Mucosa of rectum (tissue), 2 donors: ENCODE results near the gene KMT2C.
"Not testable (repeated sequence)": the region's sequence is repeated elsewhere in the genome, so short reads cannot be mapped to it uniquely, and the experiment has no call there.

Experiments used
- H3K27ac ChIP-seq, 2 donors: one replicate each; pipeline ENCODE4 v1.7.0; 2013; ENCODE audit warnings: inconsistent platforms in 2 of 2, low read depth in 2 of 2, low read length in 2 of 2
- H3K27me3 ChIP-seq, 2 donors: one replicate each; pipeline ENCODE4 v1.7.0; 2013; ENCODE audit warnings: low read length in 2 of 2; ENCODE audit not compliant: control insufficient read depth in 2 of 2, insufficient read depth in 2 of 2
- H3K36me3 ChIP-seq, 2 donors: one replicate each; pipeline ENCODE4 v1.7.0; 2013; ENCODE audit warnings: low read length in 2 of 2; ENCODE audit not compliant: control insufficient read depth in 2 of 2, insufficient read depth in 2 of 2
- H3K4me1 ChIP-seq, 2 donors: one replicate each; pipeline ENCODE4 v1.7.0; 2013; ENCODE audit warnings: low read length in 2 of 2, mild to moderate bottlenecking in 1 of 2; ENCODE audit not compliant: control insufficient read depth in 2 of 2, insufficient read depth in 2 of 2
- H3K4me3 ChIP-seq, 2 donors: one replicate each; pipeline ENCODE4 v1.7.0; 2013; ENCODE audit warnings: low read length in 2 of 2
- H3K9ac ChIP-seq, 2 donors: one replicate each; pipeline ENCODE4 v1.7.0; 2013; ENCODE audit warnings: low read length in 2 of 2, low read depth in 1 of 2, mild to moderate bottlenecking in 1 of 2
- H3K9me3 ChIP-seq, 2 donors: one replicate each; pipeline ENCODE4 v1.7.0; 2013; ENCODE audit warnings: low read length in 2 of 2; ENCODE audit not compliant: control insufficient read depth in 2 of 2
- donor health status: healthy.
- donor health status: Normal muscosa, but diverticular disease.

KMT2C gene

GRCh38 chr7:152277687-152278086, 158.1 kb downstream of the KMT2C start:
- H3K9ac ChIP-seq, H3K4me1 ChIP-seq, H3K36me3 ChIP-seq, H3K4me3 ChIP-seq, H3K27me3 ChIP-seq, H3K27ac ChIP-seq, H3K9me3 ChIP-seq: not testable (repeated sequence)

GRCh38 chr7:152270427-152270826, 165.4 kb downstream of the KMT2C start:
- H3K9ac ChIP-seq, H3K4me3 ChIP-seq, H3K9me3 ChIP-seq, H3K27ac ChIP-seq, H3K4me1 ChIP-seq, H3K36me3 ChIP-seq, H3K27me3 ChIP-seq: not testable (repeated sequence)

- H3K9ac ChIP-seq, H3K9me3 ChIP-seq, H3K4me1 ChIP-seq, H3K27ac ChIP-seq, H3K4me3 ChIP-seq, H3K27me3 ChIP-seq, H3K36me3 ChIP-seq: not testable (repeated sequence)
These were observed 168.9 kb downstream of the KMT2C start for GRCh38 chr7:152266859-152267258.

GRCh38 chr7:152264915-152265314, 170.9 kb downstream of the KMT2C start:
- H3K27ac ChIP-seq, H3K9ac ChIP-seq, H3K27me3 ChIP-seq, H3K4me3 ChIP-seq, H3K4me1 ChIP-seq, H3K9me3 ChIP-seq, H3K36me3 ChIP-seq: not testable (repeated sequence)

GRCh38 chr7:152262146-152262545, 173.7 kb downstream of the KMT2C start:
- H3K9me3 ChIP-seq, H3K27me3 ChIP-seq, H3K9ac ChIP-seq, H3K4me1 ChIP-seq, H3K4me3 ChIP-seq, H3K27ac ChIP-seq, H3K36me3 ChIP-seq: not testable (repeated sequence)

GRCh38 chr7:152259645-152260044, 176.2 kb downstream of the KMT2C start:
- H3K4me1 ChIP-seq, H3K9me3 ChIP-seq, H3K4me3 ChIP-seq, H3K27me3 ChIP-seq, H3K36me3 ChIP-seq, H3K9ac ChIP-seq, H3K27ac ChIP-seq: not testable (repeated sequence)

- H3K36me3 ChIP-seq, result peaks cover 6 to 26% of the 10 kb centered on the region in 2 donors
- not testable (repeated sequence) for H3K9ac ChIP-seq, H3K27ac ChIP-seq, H3K4me3 ChIP-seq, H3K9me3 ChIP-seq, H3K4me1 ChIP-seq, H3K27me3 ChIP-seq
These were observed 188.0 kb downstream of the KMT2C start for GRCh38 chr7:152247851-152248250.

- not testable (repeated sequence) for H3K36me3 ChIP-seq, H3K27me3 ChIP-seq, H3K9me3 ChIP-seq, H3K27ac ChIP-seq, H3K4me3 ChIP-seq, H3K4me1 ChIP-seq, H3K9ac ChIP-seq
These were observed 190.4 kb downstream of the KMT2C start for GRCh38 chr7:152245417-152245816.

- H3K4me1 ChIP-seq, result not testable (repeated sequence)
These were observed 192.3 kb downstream of the KMT2C start for GRCh38 chr7:152243464-152243863.

GRCh38 chr7:152241301-152241700, 194.5 kb downstream of the KMT2C start:
- H3K4me3 ChIP-seq, H3K9me3 ChIP-seq, H3K27ac ChIP-seq, H3K36me3 ChIP-seq, H3K27me3 ChIP-seq, H3K9ac ChIP-seq, H3K4me1 ChIP-seq: not testable (repeated sequence)

More at GRCh38 chr7:152243464-152243863, 192.3 kb downstream of the KMT2C start:
- H3K27ac ChIP-seq, H3K36me3 ChIP-seq, H3K9me3 ChIP-seq, H3K9ac ChIP-seq, H3K4me3 ChIP-seq, H3K27me3 ChIP-seq: not testable (repeated sequence)

- H3K27me3 ChIP-seq, H3K4me1 ChIP-seq, H3K27ac ChIP-seq, H3K9me3 ChIP-seq, H3K36me3 ChIP-seq, H3K4me3 ChIP-seq, H3K9ac ChIP-seq: not testable (repeated sequence)
These were observed 199.5 kb downstream of the KMT2C start for GRCh38 chr7:152236306-152236705.
